HG02973 (cell line): ENCODE data around the gene TMEM120B.

Experiments used
- ATAC-seq: cut with Tn5 transposase; IDR thresholded peaks from one replicate; pipeline ENCODE4 v1.9.1; 2021; ENCODE audit warnings: moderate library complexity; ENCODE audit not compliant: unreplicated experiment

Gene TMEM120B

DNA sequence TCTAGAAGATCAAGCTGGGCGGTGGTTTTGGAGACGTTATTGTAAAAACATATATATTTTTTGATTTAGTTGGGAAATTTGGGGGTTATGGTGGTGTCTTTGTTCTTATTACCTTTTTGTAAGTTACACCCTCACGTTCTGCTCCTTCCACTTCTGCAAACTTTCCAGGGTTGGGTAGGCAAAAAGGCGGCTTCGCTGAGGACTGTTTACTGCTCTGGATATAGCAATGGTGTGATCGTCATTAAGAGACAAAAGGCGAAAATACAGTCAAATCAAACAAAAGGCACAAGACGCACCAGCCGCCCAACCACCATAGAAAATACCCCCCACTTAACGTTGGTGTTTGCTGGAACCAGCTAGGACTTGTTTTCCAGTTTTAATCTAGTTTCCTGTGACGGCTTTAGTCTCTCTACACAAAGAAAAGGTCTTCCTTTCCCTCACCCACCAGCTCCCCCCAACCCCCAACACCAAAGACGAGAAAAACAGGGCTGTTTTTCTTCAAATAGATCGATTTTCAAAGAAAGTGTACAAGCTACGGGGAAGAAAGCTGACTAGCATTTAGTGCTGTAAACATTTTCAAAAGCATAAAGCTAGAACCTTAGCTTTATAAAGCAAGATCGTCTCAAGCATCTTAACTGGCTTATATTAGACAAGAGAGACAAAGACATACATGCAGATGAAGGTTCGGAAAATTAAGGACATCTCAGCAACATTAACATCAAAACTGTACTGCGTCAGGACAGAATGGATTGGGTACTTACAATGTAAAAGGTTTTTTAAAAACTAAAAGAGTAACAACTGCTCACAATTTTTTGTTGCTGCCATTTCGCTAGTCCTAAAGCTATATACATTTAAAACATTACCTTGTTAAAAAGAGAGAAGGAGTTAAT lies 89.3 kb downstream of the TMEM120B start:
- no peak for ATAC-seq

DNA sequence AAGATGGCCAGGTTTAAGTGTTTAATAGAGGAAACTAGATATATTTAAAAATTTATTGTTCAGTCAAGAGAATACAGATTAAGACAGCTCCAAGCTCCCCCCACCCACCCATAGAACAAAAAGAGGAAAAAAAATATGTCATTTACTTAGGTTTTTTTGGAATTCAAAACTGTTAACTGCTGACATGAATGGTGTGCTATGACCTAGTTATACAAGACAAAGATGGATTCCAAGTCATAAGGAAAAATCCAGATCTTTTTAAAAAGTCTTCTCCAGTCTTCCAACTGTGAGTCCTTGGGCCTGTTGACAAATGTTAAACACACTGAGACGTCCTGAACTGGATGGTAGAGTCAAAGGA lies 89.9 kb downstream of the TMEM120B start:
- ATAC-seq: no peak

DNA sequence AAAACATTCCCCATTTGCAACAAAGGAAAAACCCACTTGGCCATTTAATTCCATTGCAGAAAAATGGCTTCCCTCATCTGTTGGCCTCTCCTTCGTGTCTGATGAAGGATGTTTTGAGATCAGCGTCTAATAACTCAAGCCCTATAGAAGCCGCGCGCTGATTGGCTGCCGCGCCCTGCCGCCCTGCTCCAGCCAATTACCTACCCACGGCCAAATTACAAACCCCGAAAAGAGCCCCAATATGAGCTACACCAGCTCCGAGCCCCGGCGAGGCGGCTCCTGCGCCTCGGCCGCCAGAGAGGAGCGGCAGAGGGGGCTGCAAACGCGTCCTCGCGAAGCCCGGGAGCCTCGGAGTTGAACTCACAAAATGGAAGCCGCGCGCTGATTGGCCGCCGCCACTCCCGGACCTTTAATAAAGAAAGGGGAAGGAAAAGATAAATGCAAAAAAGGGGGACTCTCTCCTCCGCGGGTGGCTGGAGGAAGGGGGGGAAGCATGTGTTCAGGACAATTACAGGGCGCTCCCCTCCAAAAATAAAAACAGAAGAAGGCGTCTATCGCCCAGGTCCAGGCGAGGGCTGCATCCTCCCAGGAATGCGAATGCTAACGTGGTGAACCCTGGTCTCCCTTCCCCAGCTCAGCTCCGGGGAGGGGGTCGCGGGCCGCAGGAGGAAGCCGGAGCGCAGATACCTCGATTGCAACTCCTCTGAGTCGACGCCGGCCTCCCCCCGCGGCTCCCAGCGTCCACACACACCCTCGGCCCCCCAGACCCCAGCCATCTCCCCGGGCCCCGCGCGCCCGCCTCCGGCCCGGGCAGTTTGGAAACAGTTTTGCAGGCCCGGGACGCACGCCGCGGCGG lies 90.5 kb downstream of the TMEM120B start:
- ATAC-seq: peak; percentile 32

DNA sequence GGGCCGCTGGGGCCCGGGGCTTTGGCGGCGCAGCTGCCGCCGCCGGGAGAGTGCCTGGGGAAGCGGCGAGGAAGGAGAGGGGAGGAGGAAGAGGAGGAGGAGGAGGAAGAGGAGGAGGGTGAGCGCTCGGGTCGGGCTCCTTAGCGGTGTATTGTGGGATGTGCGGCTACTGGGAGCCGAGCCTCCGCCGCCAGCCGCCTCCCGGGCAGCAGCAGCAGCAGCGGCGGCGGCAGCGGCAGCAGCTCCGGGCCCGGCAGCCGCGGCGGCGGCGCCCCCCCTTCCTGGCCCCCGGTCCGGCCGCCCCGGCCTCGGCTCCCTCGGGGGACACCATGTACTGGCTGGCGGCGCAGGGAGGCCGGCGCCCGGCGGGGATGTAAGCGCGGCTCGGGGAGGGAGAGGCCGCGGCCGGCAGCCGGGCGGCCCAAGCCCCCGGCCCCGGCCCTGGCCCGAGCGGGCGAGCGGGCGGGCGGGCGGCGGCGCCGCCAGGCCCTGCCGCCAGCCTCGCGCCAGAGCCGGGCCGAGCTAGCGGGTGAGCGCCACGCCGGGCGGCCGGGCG lies 91.4 kb downstream of the TMEM120B start, which contains the start of gene SETD1B:
SETD1B (plus strand) TSS at position 149 of the 556 bp plus-strand sequence. CDS start 729 bp downstream, outside the sequence.
- no peak for ATAC-seq

DNA sequence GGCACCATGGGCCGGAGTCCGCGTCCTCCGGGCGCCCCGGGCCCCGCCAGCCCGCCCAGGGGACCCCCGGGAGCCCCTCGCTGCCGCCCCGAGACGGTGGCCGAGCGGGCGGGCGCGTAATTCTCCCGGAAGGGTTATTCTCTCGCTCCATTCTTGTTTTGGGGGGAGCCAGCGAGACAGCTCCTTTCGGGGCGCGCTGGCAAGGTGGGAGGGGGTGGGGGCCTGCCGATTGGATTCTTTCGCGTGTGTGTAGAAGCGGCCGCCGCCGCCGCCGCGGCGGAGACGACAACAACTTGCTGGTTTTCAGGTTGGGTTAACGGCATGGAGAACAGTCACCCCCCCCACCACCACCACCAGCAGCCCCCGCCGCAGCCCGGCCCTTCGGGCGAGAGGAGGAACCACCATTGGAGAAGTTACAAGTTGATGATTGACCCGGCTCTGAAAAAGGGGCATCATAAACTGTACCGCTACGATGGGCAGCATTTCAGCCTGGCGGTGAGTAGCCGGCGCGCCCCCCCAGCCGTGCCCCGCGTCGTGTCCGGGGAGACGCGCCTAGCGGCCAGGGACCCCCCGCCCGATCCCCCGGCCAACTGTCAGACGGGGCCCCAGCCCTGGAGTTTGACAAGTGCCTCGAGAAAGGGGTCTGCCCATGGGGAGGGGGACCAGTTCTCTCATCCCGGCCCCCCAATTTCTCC lies 92.0 kb downstream of the TMEM120B start:
- no peak for ATAC-seq

DNA sequence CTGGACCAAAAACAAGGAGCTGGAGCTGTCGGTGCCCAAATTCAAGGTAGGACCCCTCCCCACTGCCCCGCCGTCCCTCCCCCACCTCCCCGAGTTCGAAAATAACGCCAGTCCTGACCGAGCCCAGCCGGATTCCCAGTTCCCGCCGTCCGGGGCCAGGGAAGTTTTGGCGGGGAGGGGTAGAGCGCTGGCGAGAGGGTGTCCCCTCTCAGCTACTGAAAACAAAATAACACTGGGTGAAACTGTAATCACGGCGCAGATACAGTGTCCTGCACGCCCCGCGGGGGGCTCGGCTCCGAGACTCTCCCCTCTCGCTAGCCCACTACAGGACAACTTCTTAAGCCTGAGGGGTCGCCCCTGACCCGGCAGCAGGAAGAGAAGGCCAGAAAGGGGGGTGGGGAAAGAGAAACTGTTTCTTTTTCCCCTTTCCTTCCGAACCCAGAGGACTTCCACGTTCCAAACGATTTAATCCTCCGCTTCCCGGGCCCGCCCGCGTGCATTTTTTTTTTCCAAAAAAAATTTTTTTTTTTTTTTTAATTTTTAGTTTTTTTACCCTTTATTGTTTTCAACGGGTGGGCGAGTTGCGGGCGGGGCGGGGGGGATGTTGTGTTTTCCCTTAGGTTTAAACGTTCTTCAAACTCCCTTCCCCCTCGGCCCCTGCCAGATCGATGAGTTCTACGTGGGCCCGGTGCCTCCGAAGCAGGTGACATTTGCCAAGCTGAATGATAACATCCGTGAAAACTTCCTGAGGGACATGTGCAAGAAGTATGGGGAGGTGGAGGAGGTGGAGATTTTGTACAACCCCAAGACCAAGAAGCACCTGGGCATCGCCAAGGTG lies 92.8 kb downstream of the TMEM120B start:
- no peak for ATAC-seq

DNA sequence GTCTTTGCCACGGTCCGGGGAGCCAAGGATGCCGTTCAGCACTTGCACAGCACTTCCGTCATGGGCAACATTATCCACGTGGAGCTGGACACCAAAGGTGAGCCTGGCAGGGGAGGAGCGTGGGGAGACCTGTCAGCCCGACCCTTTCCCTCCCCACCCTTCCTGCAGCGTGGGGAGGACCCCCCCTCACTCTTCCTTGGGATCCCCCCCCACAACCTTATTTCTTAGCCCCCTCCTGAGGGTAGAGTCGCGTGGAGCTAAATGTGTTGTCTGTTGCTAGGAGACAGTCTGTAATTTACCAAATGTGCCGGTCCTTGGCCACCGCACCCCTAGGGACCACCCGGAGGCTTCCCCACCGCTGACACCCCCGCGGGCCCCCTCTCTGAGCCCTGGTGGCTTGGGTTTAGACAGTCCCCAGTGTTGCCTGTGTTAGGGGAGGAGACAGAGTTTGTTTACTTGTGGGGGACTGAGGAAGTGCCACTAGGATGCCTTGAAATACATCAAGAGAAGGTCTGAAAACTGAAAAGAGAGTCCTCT lies 93.5 kb downstream of the TMEM120B start:
- no peak for ATAC-seq

DNA sequence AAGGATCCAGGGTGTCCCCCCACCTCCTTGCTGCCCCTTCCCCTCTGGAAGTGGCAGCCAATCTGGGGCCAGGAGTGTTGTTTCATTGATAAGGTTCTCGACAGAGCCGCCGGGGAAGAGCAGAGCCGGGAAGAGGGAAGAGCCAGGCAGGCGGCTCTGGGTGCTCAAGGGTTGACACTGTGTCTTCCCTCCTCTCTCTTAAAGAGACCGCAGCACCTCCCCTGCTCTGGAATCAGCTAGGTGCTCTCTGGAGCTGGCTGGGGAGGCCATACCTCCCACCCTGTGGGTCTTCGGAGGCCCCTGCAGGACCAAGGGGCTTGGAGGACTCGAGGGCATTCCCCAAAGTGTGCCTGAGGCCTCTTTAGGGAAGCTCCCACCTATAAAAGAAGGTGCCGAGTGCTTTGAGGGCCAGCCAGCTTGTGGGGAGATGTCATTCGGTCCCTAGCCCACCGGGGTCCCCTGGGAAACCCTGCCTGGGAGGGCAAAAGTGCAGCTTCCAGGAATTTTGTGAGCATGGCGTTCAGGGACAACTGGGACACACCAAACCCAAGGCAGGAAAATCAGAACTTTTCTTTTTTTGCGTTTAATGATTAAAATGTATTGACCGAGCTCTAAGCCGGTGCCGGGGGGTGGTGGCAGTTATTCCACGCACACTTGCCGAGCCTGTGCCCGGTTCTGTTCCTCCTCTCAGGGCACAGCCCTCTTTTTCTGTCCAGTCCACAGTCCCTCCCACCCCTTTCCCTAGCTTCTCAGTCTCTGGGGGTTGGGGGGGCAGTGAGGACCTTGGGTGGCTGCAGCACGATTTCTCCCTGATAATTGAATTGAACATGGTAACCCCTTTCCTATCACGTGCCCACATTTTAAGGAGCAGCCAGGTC lies 94.2 kb downstream of the TMEM120B start:
- no peak for ATAC-seq

DNA sequence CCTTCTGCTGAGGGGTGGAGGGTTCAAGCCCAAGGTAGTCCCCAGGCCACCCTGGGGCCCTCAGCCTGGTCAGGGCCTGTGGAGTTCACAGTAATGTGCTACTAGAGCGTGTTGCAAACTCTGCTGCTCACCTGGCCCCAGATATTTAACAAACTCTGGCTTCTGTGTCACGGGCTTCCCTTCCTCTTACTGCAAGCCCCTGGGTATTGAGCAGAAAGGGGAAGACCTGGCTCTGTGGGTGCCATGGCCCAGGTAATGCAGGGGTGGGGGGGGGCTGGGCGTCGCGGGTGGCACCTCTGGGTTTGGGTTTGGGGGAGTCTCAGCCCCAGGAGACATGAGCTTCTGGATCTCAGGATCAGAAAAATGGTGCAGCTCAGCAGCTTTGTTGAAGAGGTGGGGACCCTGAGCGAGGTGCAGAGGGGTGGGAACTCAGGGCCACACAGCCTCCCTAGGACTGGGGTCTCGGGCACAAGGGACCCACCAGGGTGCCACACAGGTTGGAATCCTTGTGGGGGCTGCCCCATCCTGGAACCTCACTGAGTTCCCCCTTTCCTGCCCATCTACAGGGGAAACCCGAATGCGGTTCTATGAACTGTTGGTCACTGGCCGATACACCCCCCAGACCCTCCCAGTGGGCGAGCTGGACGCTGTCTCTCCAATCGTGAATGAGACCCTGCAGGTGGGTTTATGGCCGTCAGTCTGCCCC lies 95.2 kb downstream of the TMEM120B start:
- no peak for ATAC-seq

DNA sequence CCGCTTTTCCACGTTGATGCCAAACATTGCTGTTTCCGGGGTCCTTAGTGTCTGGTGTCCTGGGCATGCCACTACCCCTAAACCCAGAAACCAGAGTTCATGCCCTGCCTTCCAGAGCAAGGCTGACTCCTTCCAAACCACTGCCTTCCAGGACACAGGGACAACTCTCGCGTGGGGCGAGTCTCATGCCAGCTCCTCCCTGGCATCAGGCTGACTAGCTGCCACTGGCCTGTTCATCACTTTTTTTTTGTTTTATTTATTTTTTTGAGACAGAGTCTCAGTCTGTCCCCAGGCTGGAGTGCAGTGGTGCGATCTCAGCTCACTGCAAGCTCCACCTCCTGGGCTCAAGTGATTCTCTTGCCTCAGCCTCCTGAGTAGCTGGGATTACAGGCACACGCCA lies 96.1 kb downstream of the TMEM120B start:
- ATAC-seq: no peak

DNA sequence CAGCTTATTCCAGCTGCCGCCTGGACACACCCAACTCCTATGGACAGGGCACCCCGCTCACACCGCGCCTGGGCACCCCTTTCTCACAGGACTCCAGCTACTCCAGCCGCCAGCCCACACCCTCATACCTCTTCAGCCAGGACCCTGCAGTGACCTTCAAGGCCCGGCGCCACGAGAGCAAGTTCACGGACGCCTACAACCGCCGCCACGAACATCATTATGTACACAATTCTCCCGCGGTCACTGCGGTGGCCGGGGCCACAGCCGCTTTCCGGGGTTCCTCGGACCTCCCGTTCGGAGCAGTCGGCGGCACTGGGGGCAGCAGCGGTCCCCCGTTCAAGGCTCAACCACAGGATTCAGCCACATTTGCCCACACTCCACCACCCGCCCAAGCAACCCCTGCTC lies 97.2 kb downstream of the TMEM120B start:
- ATAC-seq: no peak

DNA sequence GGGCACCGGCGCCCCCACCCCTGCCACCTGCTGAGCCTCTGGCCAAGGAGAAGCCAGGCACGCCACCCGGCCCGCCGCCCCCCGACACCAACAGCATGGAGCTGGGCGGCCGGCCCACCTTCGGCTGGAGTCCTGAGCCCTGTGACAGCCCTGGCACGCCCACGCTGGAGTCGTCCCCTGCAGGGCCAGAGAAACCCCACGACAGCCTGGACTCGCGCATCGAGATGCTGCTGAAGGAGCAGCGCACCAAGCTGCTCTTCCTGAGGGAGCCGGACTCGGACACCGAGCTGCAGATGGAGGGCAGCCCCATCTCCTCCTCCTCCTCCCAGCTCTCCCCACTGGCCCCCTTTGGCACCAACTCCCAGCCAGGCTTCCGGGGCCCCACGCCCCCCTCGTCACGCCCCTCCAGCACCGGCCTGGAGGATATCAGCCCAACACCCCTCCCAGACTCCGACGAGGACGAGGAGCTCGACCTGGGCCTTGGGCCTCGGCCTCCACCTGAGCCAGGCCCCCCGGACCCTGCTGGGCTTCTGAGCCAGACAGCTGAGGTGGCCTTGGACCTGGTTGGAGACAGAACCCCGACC lies 97.8 kb downstream of the TMEM120B start:
- ATAC-seq: no peak

DNA sequence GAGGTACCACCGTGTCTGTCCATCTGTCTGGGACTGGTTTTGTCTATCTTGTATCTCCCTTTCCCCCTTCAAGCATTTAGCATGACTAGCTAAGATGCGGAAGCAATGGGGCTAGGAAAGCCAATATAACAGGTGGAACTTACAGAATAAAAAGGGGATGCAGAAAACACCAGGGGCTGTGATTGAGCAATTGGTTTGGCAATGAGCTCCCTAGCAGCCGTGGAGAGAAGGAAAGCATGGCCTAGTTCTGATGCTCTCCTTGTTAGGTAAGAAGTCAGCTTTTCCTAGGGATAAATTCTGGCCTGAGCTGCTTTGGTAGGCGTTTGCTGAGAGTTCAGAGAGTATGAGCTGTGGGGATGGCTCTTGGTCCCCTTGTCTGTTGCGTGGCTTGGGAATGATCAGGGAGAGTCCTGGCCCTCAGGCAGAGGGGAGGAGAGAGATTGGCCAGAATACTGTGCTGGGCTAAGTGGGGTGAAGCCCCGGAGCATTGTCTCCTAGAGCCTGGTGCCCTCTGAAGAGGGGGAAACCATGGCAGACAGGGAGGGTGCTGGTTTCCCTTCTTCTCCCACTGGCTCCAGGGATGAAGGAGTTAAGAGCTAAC lies 98.4 kb downstream of the TMEM120B start:
- ATAC-seq: no peak

DNA sequence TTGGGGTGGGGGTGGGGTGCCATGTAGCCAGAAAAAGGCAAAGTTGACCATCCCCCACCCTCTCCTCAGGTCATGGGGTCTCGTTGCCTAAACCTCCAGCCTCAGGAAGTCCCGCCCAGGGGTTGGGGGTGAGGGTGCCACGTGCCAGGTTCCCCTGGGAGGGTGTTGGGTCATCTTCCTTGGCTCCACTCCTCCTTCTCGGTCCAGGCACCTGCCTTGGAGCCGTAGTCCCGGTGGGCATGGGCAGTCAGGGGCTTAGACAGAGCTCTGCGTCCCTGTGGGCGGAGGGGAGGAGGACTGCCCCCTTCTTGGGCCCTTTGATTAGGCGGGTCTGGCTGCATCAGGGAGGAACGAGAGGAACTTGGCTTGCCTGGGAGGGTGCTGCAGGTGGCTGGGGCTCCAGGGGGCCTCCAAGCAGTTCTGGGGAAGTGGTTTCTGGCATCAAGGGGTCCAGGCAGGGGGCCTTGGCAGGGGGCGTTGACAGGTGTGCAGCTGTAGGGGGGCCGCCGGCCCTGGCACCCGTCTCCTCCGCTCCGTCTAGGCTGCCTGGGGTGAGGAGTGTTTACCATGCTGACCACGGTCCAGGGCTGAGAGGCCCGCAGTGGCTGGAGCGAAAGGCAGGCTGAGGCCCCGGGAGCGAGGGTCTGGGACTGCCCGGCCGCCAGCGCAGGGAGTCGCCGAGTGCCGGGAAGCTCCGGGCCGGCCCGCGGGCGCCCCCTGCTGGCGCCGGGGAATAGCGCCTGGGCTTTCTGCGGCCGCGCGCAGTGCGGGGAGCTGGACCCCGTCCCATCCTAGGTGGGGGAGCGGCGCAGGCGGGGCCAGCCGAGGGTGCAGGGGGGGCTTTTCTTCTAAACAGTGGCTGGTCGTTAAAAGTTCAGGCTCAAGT lies 99.1 kb downstream of the TMEM120B start:
- no peak for ATAC-seq

DNA sequence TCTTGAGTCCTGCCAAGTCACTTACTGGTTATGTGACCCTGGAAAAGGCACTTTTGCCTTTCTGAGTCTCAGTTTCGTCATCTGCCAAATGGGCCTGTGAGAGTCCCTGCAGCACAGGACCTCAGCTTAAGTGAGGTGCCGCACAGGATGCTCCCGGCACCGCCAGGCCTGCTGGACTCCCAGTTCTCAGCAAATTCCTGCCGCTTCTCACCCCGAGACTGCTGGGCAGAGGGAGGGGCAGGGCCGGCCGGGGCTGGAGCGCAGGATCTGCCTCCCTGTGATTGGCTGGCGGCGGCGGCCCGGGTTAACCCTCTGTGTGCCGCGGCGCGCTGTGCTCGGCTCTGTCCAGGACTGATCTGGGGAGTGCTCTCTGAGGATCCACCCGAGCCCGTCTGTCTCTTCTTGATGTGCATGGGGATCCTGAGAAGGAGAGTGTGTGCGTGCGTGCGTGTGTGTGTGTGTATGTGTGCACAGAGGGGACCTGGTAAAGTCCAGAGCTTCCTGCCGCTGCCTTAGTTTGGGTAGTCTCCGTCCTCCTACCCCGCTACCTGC lies 99.8 kb downstream of the TMEM120B start:
- ATAC-seq: no peak
